Measurements from ENCODE around the gene MPPED2.

The MPPED2 gene

GRCh38 chr11:30458541-30458940 is 127.6 kb downstream of the MPPED2 start:
- DNase-seq (ENCODE audit: low read depth, low spot score): no peak

GRCh38 chr11:30457087-30457486 is 129.1 kb downstream of the MPPED2 start:
- no peak overlapping the region for H3K27ac ChIP-seq
- DNase-seq (ENCODE audit: low read depth, low spot score): no peak

More at GRCh38 chr11:30458541-30458940, 127.6 kb downstream of the MPPED2 start:
- H3K27ac ChIP-seq: no peak overlapping the region

GRCh38 chr11:30455025-30455424 is 131.1 kb downstream of the MPPED2 start:
- H3K27ac ChIP-seq: no peak overlapping the region
- DNase-seq (ENCODE audit: low read depth, low spot score): no peak

GRCh38 chr11:30454541-30454940 is 131.6 kb downstream of the MPPED2 start:
- H3K27ac ChIP-seq: no peak overlapping the region
- no peak for DNase-seq (ENCODE audit: low read depth, low spot score)

- H3K27ac ChIP-seq: no peak overlapping the region
- no peak for DNase-seq (ENCODE audit: low read depth, low spot score)
Observed at GRCh38 chr11:30454111-30454510, 132.0 kb downstream of the MPPED2 start.

GRCh38 chr11:30453705-30454104 is 132.4 kb downstream of the MPPED2 start:
- H3K27ac ChIP-seq: no peak overlapping the region
- no peak for DNase-seq (ENCODE audit: low read depth, low spot score)

- H3K27ac ChIP-seq: no peak overlapping the region
- no peak for DNase-seq (ENCODE audit: low read depth, low spot score)
Observed at GRCh38 chr11:30452842-30453241, 133.3 kb downstream of the MPPED2 start.

GRCh38 chr11:30452114-30452513 is 134.0 kb downstream of the MPPED2 start:
- DNase-seq (ENCODE audit: low read depth, low spot score): no peak
- H3K27ac ChIP-seq: no peak overlapping the region

GRCh38 chr11:30451626-30452025 is 134.5 kb downstream of the MPPED2 start:
- DNase-seq (ENCODE audit: low read depth, low spot score): no peak
- no peak overlapping the region for H3K27ac ChIP-seq

GRCh38 chr11:30451167-30451566 is 135.0 kb downstream of the MPPED2 start:
- DNase-seq (ENCODE audit: low read depth, low spot score): no peak
- H3K27ac ChIP-seq: no peak overlapping the region

GRCh38 chr11:30447058-30447640 is 139.0 kb downstream of the MPPED2 start:
- H3K27ac ChIP-seq: no peak overlapping the region
- no peak for DNase-seq (ENCODE audit: low read depth, low spot score)

- DNase-seq (ENCODE audit: low read depth, low spot score): no peak
- H3K27ac ChIP-seq: no peak overlapping the region
Observed at GRCh38 chr11:30446520-30446919, 139.6 kb downstream of the MPPED2 start.

- DNase-seq (ENCODE audit: low read depth, low spot score): no peak
- H3K27ac ChIP-seq: no peak overlapping the region
Observed at GRCh38 chr11:30445056-30445455, 141.1 kb downstream of the MPPED2 start.

- DNase-seq (ENCODE audit: low read depth, low spot score): no peak
- H3K27ac ChIP-seq: no peak overlapping the region
Observed at GRCh38 chr11:30440510-30440909, 145.6 kb downstream of the MPPED2 start.

- no peak overlapping the region for H3K27ac ChIP-seq
Observed at GRCh38 chr11:30436801-30437200, 149.4 kb downstream of the MPPED2 start.

GRCh38 chr11:30435488-30435887 is 150.7 kb downstream of the MPPED2 start:
- no peak for DNase-seq (ENCODE audit: low read depth, low spot score)
- H3K27ac ChIP-seq: no peak overlapping the region

More at GRCh38 chr11:30436801-30437200, 149.4 kb downstream of the MPPED2 start:
- DNase-seq (ENCODE audit: low read depth, low spot score): no peak

- DNase-seq (ENCODE audit: low read depth, low spot score): no peak
- H3K27ac ChIP-seq: no peak overlapping the region
Observed at GRCh38 chr11:30434901-30435300, 151.3 kb downstream of the MPPED2 start.

GRCh38 chr11:30433831-30434230 is 152.3 kb downstream of the MPPED2 start:
- no peak overlapping the region for H3K27ac ChIP-seq
- DNase-seq (ENCODE audit: low read depth, low spot score): no peak

GRCh38 chr11:30432716-30433115 is 153.4 kb downstream of the MPPED2 start:
- DNase-seq (ENCODE audit: low read depth, low spot score): no peak
- H3K27ac ChIP-seq: no peak overlapping the region

GRCh38 chr11:30432178-30432577 is 154.0 kb downstream of the MPPED2 start:
- DNase-seq (ENCODE audit: low read depth, low spot score): no peak
- H3K27ac ChIP-seq: no peak overlapping the region

- H3K27ac ChIP-seq: no peak overlapping the region
- no peak for DNase-seq (ENCODE audit: low read depth, low spot score)
Observed at GRCh38 chr11:30431127-30431814, 154.9 kb downstream of the MPPED2 start.

- DNase-seq (ENCODE audit: low read depth, low spot score): no peak
Observed at GRCh38 chr11:30429550-30429949, 156.6 kb downstream of the MPPED2 start.

More at GRCh38 chr11:30429550-30429949, 156.6 kb downstream of the MPPED2 start:
- no peak overlapping the region for H3K27ac ChIP-seq

Measured in epithelial cell of prostate (primary cell).